Inflammatory macrophage treated with lipopolysaccharide for 4 hours (primary cell): ENCODE results near the gene SH3GL1.

Experiments used
- DNase-seq: peaks from one replicate; pipeline ENCODE4 v3.0.0-alpha.2; 2020

SH3GL1 gene, protein sequence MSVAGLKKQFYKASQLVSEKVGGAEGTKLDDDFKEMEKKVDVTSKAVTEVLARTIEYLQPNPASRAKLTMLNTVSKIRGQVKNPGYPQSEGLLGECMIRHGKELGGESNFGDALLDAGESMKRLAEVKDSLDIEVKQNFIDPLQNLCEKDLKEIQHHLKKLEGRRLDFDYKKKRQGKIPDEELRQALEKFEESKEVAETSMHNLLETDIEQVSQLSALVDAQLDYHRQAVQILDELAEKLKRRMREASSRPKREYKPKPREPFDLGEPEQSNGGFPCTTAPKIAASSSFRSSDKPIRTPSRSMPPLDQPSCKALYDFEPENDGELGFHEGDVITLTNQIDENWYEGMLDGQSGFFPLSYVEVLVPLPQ

GRCh38 chr19:4400135-4400936 lies at the start of gene SH3GL1:
Gene SH3GL1, minus strand, starts transcription at chr19:4400547. Its CDS starts 179 bp downstream, at chr19:4400368.
- peak; percentile 84 for DNase-seq

- DNase-seq = no peak
Measured at GRCh38 chr19:4449639-4450028, 49.3 kb upstream of the SH3GL1 start.

DNA sequence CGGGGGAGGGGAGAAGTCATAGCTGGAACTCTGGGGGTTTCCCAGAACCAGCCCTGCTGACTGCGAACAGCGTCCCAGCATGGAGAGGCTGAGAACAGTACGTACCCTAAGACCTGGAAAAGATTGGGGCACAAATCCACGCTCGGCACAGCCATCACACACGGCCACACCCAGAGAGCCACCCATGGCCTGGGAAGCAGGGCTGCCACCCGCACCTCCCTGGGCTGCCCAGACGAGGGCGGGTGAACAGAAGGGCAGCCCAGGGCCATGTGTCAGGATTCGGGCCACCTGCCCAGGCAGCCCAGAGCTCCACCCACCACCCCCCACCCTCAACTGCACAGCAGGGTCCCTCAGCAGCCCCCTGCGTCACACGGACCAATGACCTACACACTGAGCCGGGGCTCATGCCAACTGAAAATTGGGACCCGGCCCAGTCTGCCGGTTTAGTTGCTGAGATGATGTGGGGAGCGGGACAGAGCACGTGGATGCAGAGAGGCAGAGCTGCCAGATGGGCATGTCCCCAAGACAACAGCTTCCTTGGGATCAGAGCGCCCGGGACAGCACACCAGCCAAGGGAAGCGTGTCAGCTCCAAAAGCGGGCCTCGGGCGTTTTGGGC lies 48.8 kb upstream of the SH3GL1 start:
- no peak for DNase-seq

GRCh38 chr19:4448147-4448985 lies 48.0 kb upstream of the SH3GL1 start:
- DNase-seq = no peak

DNA sequence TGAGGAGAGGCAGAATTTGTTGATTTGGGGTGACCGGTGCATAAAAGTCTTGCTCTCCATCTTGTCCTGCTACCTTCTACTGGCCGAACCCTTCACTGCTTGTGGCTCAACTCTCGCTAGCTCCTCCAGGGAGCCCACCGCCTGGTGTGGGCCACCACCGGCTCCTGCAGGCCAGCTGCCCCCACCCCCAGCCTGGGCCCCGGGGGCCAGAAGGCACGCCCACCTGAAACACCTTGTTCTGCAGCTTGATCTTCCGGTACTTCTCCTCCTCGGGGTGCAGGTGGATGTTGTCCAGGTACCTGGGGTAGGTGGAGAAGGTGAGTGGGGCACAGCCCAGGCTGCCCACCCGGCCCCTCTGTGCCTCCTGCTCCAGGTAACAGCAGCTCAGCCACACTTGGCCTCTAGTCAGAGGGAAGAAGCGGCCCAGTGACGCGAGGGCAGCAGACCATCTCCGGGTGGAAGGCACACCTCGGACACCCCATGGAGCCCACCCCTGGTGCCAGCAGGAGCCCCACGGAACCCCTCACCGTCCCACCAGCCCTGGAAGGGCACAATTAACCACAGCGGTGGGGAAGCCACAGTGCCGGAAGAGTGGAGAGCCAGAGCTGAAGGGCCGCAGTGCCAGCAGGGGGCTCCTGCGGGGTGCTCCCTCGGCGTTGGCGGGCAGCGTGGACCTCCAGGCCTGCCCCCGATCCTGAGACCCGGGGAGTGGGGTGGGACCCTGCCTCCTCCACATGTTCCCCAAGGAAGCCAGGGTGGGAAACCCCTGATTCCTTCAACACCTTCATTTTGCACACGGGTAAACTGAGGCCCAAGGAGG lies 47.2 kb upstream of the SH3GL1 start:
- DNase-seq = no peak

- DNase-seq = no peak
Measured at GRCh38 chr19:4446704-4447200, 46.4 kb upstream of the SH3GL1 start.

DNA sequence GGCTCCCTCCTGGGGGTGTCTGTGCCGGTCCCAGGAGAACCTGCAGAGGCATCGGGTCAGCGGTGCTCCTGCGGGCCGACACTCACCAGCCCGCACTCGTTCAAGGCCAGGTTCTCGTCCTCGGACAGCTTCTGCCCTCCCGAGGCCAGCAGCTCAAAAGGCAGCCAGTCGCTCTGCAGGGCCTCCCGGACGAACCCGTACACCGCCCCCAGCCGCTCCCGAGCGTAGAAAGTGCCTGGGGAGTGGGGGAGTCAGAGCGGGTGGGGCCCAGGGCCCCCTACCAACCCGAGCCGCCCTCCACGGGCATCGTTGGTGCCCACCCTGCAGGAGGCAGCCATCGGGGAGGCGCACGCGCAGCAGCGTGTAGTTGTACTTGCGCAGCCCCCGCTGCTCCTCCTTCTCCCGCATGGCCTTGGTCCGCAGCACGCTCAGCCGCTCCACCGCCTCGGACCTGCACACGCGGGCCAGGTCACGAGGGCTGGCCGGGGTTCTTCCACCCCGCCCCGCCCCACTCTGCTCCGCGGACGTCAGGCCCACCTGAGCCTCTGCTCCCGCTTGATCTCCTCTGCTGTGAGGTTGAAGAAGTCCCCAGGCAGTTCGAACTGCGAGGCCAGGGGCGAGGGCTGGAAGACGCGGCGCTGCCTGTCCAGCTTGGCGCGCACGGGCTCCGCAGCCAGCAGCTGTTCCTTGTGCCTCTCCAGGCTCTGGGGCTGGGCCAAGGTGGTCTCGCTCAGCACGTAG lies 45.8 kb upstream of the SH3GL1 start:
- DNase-seq = no peak

DNA sequence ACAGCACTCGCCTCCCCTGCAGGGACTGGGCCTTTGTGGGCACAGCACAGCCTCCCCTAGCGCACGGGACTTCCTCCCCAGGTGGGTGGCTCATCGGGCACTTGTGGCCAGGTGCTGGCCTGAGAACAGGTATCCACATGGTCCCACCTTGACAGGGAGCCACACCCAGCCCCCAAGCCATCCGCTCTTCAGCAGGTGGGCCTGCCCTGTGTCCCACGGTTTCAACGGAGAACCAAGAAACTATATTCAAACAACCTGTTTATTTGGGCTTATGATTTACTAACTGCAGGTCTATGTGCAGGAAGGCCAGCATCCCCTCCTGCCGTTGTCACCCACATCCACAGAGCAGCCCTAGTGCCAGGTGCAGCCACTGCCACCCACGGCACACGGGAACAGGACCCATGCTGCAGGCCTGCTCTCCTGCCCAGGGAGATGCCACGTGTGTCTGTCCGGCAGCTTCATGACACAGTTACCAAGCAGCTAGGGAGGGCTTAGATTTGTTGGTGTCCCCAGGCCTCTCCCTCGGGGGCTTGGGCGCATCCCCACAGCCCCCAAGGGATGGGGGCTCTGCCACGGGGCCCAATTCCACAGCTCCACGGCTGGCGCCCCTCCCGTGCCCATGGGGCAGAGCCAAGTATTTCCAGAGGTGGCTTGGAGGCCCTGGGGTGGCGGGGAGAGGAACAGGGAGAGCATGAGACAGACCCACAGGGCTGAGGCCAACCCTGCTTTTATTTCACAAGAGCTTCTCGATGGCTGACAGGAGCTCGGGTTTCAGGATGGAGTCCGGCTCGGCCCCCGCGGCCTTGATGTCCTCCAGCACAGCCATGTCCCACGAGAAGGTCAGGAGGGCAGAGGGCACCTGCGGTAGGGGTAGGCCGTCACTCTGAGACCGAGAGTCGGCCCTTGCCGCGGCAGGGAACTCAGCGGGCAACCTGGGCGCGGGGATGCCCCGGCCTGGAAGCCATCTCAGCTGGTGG lies 44.7 kb upstream of the SH3GL1 start:
- no peak for DNase-seq

DNA sequence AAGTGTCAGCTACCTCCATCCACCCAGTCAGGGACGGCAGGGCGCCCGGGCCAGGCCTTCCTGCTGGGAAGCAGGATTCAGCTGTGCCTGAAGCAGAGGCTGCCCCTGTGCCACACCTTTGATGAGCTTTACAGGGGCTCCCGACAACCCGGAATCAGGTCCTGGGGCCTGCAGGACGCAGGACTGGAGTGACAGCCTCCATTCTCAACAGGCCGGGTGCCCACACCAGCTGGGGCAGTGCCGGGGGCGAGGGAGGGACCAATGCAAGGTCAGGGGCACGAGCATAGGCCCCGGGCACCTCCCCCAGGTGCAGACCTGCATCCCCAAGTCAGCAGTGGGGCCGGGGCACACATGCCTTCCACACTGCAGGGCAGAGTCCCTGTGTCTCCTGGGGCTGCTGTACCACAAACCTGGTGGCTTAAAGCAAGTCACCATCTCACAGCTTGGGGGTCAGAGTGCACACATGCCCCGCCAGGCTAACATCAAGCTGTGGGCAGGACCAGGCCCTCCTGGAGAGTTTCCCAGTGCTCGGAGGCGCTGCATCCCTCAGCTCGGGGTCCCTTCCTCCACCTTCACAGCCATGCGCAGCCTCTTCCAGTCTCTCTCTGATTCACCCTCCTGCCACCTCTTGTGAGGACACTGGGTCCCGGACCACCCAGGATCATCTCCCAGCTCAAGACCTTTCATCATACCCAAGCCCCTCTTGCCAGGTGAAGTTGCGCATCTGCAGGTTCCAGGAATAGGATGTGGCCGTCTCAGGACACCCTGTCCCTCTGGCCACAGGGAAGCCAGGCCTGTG lies 43.8 kb upstream of the SH3GL1 start:
- DNase-seq = no peak

DNA sequence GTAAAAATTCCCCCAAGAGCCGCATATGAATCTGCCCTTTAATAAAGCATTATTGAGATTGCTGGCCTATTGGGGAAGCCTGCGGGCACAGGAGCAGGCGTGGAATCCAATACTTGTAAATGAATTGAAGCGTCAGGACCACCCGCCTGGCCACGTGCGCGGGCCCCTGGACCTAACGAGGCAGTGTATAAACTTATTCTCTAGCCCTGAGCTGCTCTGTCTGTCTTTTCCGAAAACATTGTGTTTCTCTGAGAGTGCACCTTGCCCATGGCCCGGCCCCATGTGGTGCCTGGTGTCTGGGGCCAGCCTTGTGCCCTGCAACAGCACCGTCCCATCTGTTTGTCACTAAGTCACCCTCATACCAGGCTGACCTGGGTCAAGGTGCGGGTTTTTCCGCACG lies 42.8 kb upstream of the SH3GL1 start:
- DNase-seq = no peak

GRCh38 chr19:4442819-4443146 lies 42.4 kb upstream of the SH3GL1 start:
- no peak for DNase-seq

- no peak for DNase-seq
Measured at GRCh38 chr19:4441994-4442818, 41.9 kb upstream of the SH3GL1 start.

DNA sequence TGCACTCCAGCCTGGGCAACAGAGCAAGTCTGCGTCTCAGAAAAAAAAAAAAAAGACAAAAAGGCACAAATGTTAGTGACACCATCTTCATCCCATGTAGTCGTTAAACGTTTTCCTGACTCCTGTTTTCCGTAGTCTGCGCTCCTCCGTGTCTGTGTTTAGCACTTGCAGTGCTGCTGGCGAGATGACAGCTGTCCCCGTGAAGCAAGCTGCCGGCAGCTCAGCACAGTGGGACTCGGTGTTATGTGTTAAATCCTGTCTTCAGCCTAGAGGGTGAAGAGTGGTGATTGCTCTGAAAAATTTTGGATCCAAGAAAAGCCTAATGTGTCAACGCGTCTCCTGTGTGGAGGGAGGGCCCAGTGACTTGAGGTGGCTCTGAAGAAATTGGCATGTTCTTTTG lies 38.9 kb upstream of the SH3GL1 start:
- DNase-seq = no peak

DNA sequence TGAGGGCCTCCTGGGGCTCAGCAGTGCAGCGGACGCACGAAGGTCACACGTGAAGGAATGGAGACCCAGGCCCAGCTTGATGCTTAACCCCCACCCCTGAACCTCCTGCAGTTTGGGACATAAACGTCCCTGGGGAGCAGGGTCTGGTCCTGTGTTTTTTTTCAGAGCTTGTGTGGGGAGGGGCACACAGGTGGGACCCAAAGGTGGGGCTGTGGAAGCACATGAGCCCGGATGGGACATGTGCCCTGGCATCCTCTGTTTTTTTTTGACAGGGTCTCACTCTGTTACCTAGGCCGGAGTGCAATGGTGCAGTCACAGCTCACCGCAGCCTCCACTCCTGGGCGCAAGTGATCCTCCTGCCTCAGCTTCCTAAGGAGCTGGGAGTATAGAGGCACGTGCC lies 36.8 kb upstream of the SH3GL1 start:
- DNase-seq = no peak

DNA sequence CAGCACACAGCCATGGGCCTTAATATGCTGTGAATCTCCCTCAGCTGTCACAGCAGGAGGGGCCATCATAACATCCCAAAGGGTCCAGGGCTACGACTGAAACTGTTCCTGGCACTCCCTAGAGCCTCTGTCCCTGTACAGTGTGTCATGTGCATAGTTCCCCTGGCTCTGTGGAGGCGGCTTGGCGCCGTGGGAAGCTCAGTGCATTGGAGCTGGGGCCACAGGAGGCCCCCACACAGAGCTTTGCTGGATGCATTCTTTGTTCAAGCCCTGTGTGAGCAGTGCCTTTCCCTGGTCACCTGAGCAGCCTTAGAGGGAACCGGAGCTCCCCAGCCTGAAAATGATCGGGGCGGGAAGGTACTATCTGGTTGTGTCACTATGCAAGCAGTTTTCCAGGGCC lies 35.9 kb upstream of the SH3GL1 start:
- no peak for DNase-seq

- no peak for DNase-seq
Measured at GRCh38 chr19:4434391-4434790, 34.0 kb upstream of the SH3GL1 start.

- DNase-seq = no peak
Measured at GRCh38 chr19:4432918-4433506, 32.7 kb upstream of the SH3GL1 start.
